Chondrocyte (in vitro differentiated cells): ENCODE results near the gene STAC2. TPM values are rescaled to one million over a fixed set of nuclear protein-coding genes. Genes with fewer than 3 reads are reported as not detected.

ENCODE experiments used
- DNase-seq: peaks from one replicate; pipeline ENCODE4 v3.0.0; 2021; ENCODE audit warnings: mixed read lengths, low spot score
- H3K27ac Mint-ChIP-seq: one replicate; pipeline ENCODE4 v1.8.0; 2021; ENCODE audit warnings: mild to moderate bottlenecking, moderate library complexity, mixed read lengths; ENCODE audit not compliant: unreplicated experiment
- H3K27me3 Mint-ChIP-seq: 2 replicates; pipeline ENCODE4 v1.8.0; 2021; ENCODE audit warnings: low read depth, mixed read lengths
- H3K36me3 Mint-ChIP-seq: 2 replicates; pipeline ENCODE4 v1.8.0; 2021; ENCODE audit warnings: low read depth, mixed read lengths
- H3K4me1 Mint-ChIP-seq: 2 replicates; pipeline ENCODE4 v1.8.0; 2021; ENCODE audit warnings: low read depth, mild to moderate bottlenecking, mixed read lengths
- H3K4me3 Mint-ChIP-seq: one replicate; pipeline ENCODE4 v1.8.0; 2021; ENCODE audit warnings: mild to moderate bottlenecking, moderate library complexity, mixed read lengths; ENCODE audit not compliant: unreplicated experiment
- H3K9me3 Mint-ChIP-seq: 2 replicates; pipeline ENCODE4 v1.8.0; 2021; ENCODE audit warnings: low read depth, mixed read lengths
- CTCF ChIP-seq: fragments of 200-600 bp; sonication (generic); IDR thresholded peaks from 2 replicates; pipeline ENCODE4 v1.5.0; 2021; ENCODE audit warnings: antibody characterized with exemption, mild to moderate bottlenecking, moderate library complexity
- long read RNA-seq: library from polyadenylated mRNA; stranded (forward); transcript quantifications from one replicate; pipeline ENCODE4 v2.0.0, GENCODE V29; 2021
- total RNA-seq: library from RNA; stranded (reverse); gene quantifications from 3 replicates; pipeline ENCODE4 v1.2.1, GENCODE V29; 2021

STAC2 gene
- total RNA-seq: 0.35 to 1.1 TPM (median 0.44 TPM) in 3 replicates
- long read RNA-seq, partial matches to known transcripts: 0 of 1 reads
- long read RNA-seq, other reads (novel, unspliced or antisense): 1 of 1 reads

- DNase-seq: no peak
- no peak within 1 kb of the TSS for H3K27ac Mint-ChIP-seq
- peaks cover 10% of the 10 kb centered on the region for H3K27me3 Mint-ChIP-seq
- peak within 1 kb of the TSS; percentile 68 for H3K4me3 Mint-ChIP-seq
- H3K4me1 Mint-ChIP-seq: peaks cover 34% of the 10 kb centered on the region
- H3K36me3 Mint-ChIP-seq: no peaks in the 10 kb centered on the region
- no peaks in the 10 kb centered on the region for H3K9me3 Mint-ChIP-seq
- TF ChIP-seq CTCF: no peak
Measured at GRCh38 chr17:39225308-39225958, at the start of gene STAC2. STAC2 (minus strand) TSS chr17:39225945; CDS start chr17:39225502, 443 bp downstream.

- Mint-ChIP-seq H3K27me3 (no peaks in the 10 kb centered on the region), H3K27ac (no peak overlapping the region), H3K4me1 (peaks cover 7% of the 10 kb centered on the region), H3K9me3 (no peaks in the 10 kb centered on the region), H3K36me3 (peaks cover 11% of the 10 kb centered on the region), H3K4me3 (no peak overlapping the region)
- TF ChIP-seq CTCF: no peak
- no peak for DNase-seq
Measured at GRCh38 chr17:39271546-39271945, 45.8 kb upstream of the STAC2 start.

- no peak for DNase-seq
- Mint-ChIP-seq H3K4me3 (no peak overlapping the region), H3K9me3 (no peaks in the 10 kb centered on the region), H3K27me3 (no peaks in the 10 kb centered on the region), H3K36me3 (peaks cover 11% of the 10 kb centered on the region), H3K27ac (peak overlapping the region; percentile 79), H3K4me1 (peaks cover 7% of the 10 kb centered on the region)
- TF ChIP-seq CTCF: peak; percentile 81
Measured at GRCh38 chr17:39270923-39271322, 45.2 kb upstream of the STAC2 start.

- peaks cover 19% of the 10 kb centered on the region for H3K36me3 Mint-ChIP-seq
Measured at GRCh38 chr17:39264119-39264518, 38.4 kb upstream of the STAC2 start.

GRCh38 chr17:39261286-39261685 is 35.5 kb upstream of the STAC2 start:
- no peaks in the 10 kb centered on the region for H3K27me3 Mint-ChIP-seq
- no peak overlapping the region for H3K27ac Mint-ChIP-seq
- H3K36me3 Mint-ChIP-seq: peaks cover 29% of the 10 kb centered on the region
- DNase-seq: no peak
- TF ChIP-seq CTCF: peak; percentile 48
- H3K9me3 Mint-ChIP-seq: no peaks in the 10 kb centered on the region
- no peak overlapping the region for H3K4me3 Mint-ChIP-seq
- H3K4me1 Mint-ChIP-seq: no peaks in the 10 kb centered on the region

More at GRCh38 chr17:39264119-39264518, 38.4 kb upstream of the STAC2 start:
- no peaks in the 10 kb centered on the region for H3K9me3 Mint-ChIP-seq
- no peaks in the 10 kb centered on the region for H3K27me3 Mint-ChIP-seq
- no peak for DNase-seq
- TF ChIP-seq CTCF: no peak
- no peak overlapping the region for H3K4me3 Mint-ChIP-seq
- H3K27ac Mint-ChIP-seq: no peak overlapping the region
- no peaks in the 10 kb centered on the region for H3K4me1 Mint-ChIP-seq
